ENCODE measurements around the gene PTPRN2.
"Not testable (repeated sequence)": the region's sequence is repeated elsewhere in the genome, so short reads cannot be mapped to it uniquely, and the experiment has no call there.

PTPRN2 gene

DNA sequence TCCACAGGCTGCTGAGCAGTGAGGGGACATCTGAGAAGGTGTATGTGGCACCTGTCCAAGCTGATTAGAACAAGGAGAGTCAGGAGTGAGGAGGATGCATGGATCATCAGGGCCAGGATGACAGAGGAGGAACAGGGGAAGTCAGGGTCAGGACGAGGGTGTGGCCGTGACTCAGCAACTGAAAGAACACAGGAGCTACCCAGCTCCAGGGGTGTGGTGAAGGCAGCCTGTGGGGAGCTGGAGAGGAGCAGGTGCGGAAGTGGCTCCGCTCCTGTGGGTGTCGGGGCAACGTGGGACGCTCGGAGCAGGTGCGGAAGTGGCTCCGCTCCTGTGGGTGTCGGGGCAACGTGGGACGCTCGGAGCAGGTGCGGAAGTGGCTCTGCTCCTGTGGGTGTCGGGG lies 79.3 kb downstream of the PTPRN2 start:
- not testable (repeated sequence) for H3K4ac ChIP-seq (ENCODE audit: low read length); H3K4me2 ChIP-seq (ENCODE audit: insufficient read depth, low read length, poor library complexity, severe bottlenecking); H4K8ac ChIP-seq (ENCODE audit: low read depth, low read length); H3K27ac ChIP-seq (replicated peaks; ENCODE audit: low read length); H3K4me1 ChIP-seq (ENCODE audit: control insufficient read depth in 2 of 2, insufficient read depth in 1 of 2, low read depth in 1 of 2, low read length in 2 of 2); H2AFZ ChIP-seq (ENCODE audit: low read length); H3K23ac ChIP-seq (ENCODE audit: low read depth, low read length, poor library complexity); H3K36me3 ChIP-seq (replicated peaks in 1 of 2; ENCODE audit: control insufficient read depth in 2 of 2, insufficient read depth in 2 of 2, low read length in 2 of 2); H3K4me3 ChIP-seq (ENCODE audit: low read length in 2 of 2); H3K18ac ChIP-seq (ENCODE audit: low read length); H3K27me3 ChIP-seq (ENCODE audit: control insufficient read depth in 3 of 3, insufficient read depth in 3 of 3, low read depth in 1 of 3, low read length in 3 of 3); H2BK120ac ChIP-seq (ENCODE audit: low read depth, low read length); H4K91ac ChIP-seq (ENCODE audit: low read depth, low read length, poor library complexity); DNase-seq (ENCODE audit: low spot score); H2BK15ac ChIP-seq (ENCODE audit: low read length); H3K14ac ChIP-seq (ENCODE audit: low read length); H2BK5ac ChIP-seq (ENCODE audit: low read length); H3K79me1 ChIP-seq (ENCODE audit: low read depth, low read length)
- H3K9me3 ChIP-seq (replicated peaks in 1 of 2; ENCODE audit: control insufficient read depth in 2 of 2, insufficient read depth in 1 of 2, low read depth in 1 of 2, low read length in 2 of 2), result peaks cover 6 to 15% of the 10 kb centered on the region in 2 donors
- peak overlapping the region; percentile 17 for H3K9ac ChIP-seq (ENCODE audit: low read depth, low read length, poor library complexity)
- H2AK5ac ChIP-seq (ENCODE audit: low read depth, low read length), result peak overlapping the region; percentile 4
- no CpG with 5 or more reads among the region's 16 CpGs for WGBS, 2 donors (ENCODE audit: extremely low coverage in 2 of 2, insufficient read length in 2 of 2, insufficient replicate concordance in 1 of 2)
- peak overlapping the region; percentile 61 for H2BK12ac ChIP-seq (ENCODE audit: low read length)

DNA sequence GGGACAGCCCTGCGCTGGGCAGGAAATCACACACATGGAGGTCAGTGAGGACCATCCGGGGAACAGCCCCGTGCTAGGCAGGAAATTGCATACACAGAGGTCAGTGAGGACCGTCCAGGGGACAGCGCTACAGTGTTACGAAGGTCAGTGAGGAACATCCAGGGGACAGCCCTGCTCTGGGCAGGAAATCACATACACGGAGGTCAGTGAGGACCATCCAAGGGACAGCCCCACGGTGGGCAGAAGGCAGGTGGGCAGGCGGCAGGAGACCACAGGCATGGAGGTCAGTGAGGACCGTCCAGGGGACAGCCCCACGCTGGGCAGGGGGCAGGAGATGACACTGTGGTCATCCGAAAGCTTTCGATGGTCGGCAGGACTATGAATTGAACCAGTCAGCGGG lies 79.7 kb downstream of the PTPRN2 start:
- no peak overlapping the region for H2BK120ac ChIP-seq (ENCODE audit: low read depth, low read length)
- no peak overlapping the region for H2BK5ac ChIP-seq (ENCODE audit: low read length)
- H3K27me3 ChIP-seq (ENCODE audit: control insufficient read depth in 3 of 3, insufficient read depth in 3 of 3, low read depth in 1 of 3, low read length in 3 of 3), result peaks cover 0 to 5% (median 2%) of the 10 kb centered on the region in 3 experiments
- H2AFZ ChIP-seq (ENCODE audit: low read length), result no peak overlapping the region
- H2BK15ac ChIP-seq (ENCODE audit: low read length), result no peak overlapping the region
- no peak overlapping the region for H4K8ac ChIP-seq (ENCODE audit: low read depth, low read length)
- no peaks in the 10 kb centered on the region for H3K79me1 ChIP-seq (ENCODE audit: low read depth, low read length)
- no peak overlapping the region for H3K4me2 ChIP-seq (ENCODE audit: insufficient read depth, low read length, poor library complexity, severe bottlenecking)
- no peaks in the 10 kb centered on the region for H3K4me1 ChIP-seq (ENCODE audit: control insufficient read depth in 2 of 2, insufficient read depth in 1 of 2, low read depth in 1 of 2, low read length in 2 of 2)
- H3K14ac ChIP-seq (ENCODE audit: low read length), result no peak overlapping the region
- peak overlapping the region; percentile 4 for H2AK5ac ChIP-seq (ENCODE audit: low read depth, low read length)
- H3K18ac ChIP-seq (ENCODE audit: low read length), result peak overlapping the region; percentile 22
- no peak overlapping the region for H3K4me3 ChIP-seq (ENCODE audit: low read length in 2 of 2)
- WGBS, 2 donors (ENCODE audit: extremely low coverage in 2 of 2, insufficient read length in 2 of 2, insufficient replicate concordance in 1 of 2), result no CpG with 5 or more reads among the region's 15 CpGs
- no peak for DNase-seq (ENCODE audit: low spot score)
- no peak overlapping the region for H3K27ac ChIP-seq (replicated peaks; ENCODE audit: low read length)
- H2BK12ac ChIP-seq (ENCODE audit: low read length), result peak overlapping the region; percentile 61
- peaks cover 6 to 14% of the 10 kb centered on the region in 2 donors for H3K9me3 ChIP-seq (replicated peaks in 1 of 2; ENCODE audit: control insufficient read depth in 2 of 2, insufficient read depth in 1 of 2, low read depth in 1 of 2, low read length in 2 of 2)
- H3K9ac ChIP-seq (ENCODE audit: low read depth, low read length, poor library complexity), result no peak overlapping the region
- H3K4ac ChIP-seq (ENCODE audit: low read length), result no peak overlapping the region
- peak overlapping the region; percentile 32 for H3K23ac ChIP-seq (ENCODE audit: low read depth, low read length, poor library complexity)
- H3K36me3 ChIP-seq (replicated peaks in 1 of 2; ENCODE audit: control insufficient read depth in 2 of 2, insufficient read depth in 2 of 2, low read length in 2 of 2), result no peaks in the 10 kb centered on the region
- no peak overlapping the region for H4K91ac ChIP-seq (ENCODE audit: low read depth, low read length, poor library complexity)

DNA sequence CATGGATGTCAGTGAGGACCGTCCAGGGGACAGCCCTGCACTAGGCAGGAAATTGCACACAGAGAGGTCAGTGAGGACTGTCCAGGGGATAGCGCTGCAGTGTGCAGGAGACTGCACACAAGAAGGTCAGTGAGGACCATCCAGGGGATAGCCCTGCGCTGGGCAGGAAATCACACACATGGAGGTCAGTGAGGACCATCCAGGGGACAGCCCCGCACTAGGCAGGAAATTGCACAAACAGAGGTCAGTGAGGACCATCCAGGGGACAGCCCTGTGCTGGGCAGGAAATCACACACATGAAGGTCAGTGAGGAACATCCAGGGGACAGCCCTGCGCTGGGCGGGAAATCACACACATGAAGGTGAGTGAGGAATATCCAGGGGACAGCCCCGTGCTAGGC lies 80.4 kb downstream of the PTPRN2 start:
- no CpG with 5 or more reads among the region's 7 CpGs for WGBS, 2 donors (ENCODE audit: extremely low coverage in 2 of 2, insufficient read length in 2 of 2, insufficient replicate concordance in 1 of 2)
- not testable (repeated sequence) for H3K14ac ChIP-seq (ENCODE audit: low read length); DNase-seq (ENCODE audit: low spot score); H3K4me1 ChIP-seq (ENCODE audit: control insufficient read depth in 2 of 2, insufficient read depth in 1 of 2, low read depth in 1 of 2, low read length in 2 of 2); H3K4me3 ChIP-seq (ENCODE audit: low read length in 2 of 2); H3K9ac ChIP-seq (ENCODE audit: low read depth, low read length, poor library complexity); H2BK12ac ChIP-seq (ENCODE audit: low read length); H3K18ac ChIP-seq (ENCODE audit: low read length); H2BK120ac ChIP-seq (ENCODE audit: low read depth, low read length); H2AFZ ChIP-seq (ENCODE audit: low read length); H3K27me3 ChIP-seq (ENCODE audit: control insufficient read depth in 3 of 3, insufficient read depth in 3 of 3, low read depth in 1 of 3, low read length in 3 of 3); H3K27ac ChIP-seq (replicated peaks; ENCODE audit: low read length); H4K8ac ChIP-seq (ENCODE audit: low read depth, low read length); H3K4me2 ChIP-seq (ENCODE audit: insufficient read depth, low read length, poor library complexity, severe bottlenecking); H4K91ac ChIP-seq (ENCODE audit: low read depth, low read length, poor library complexity); H2BK15ac ChIP-seq (ENCODE audit: low read length); H3K79me1 ChIP-seq (ENCODE audit: low read depth, low read length); H2AK5ac ChIP-seq (ENCODE audit: low read depth, low read length); H3K4ac ChIP-seq (ENCODE audit: low read length); H3K36me3 ChIP-seq (replicated peaks in 1 of 2; ENCODE audit: control insufficient read depth in 2 of 2, insufficient read depth in 2 of 2, low read length in 2 of 2); H2BK5ac ChIP-seq (ENCODE audit: low read length)
- Histone ChIP-seq H3K9me3 (replicated peaks in 1 of 2; ENCODE audit: control insufficient read depth in 2 of 2, insufficient read depth in 1 of 2, low read depth in 1 of 2, low read length in 2 of 2) (peaks cover 6 to 11% of the 10 kb centered on the region in 2 donors), H3K23ac (ENCODE audit: low read depth, low read length, poor library complexity) (peak overlapping the region; percentile 6)

- Histone ChIP-seq H3K4ac (ENCODE audit: low read length) (no peak overlapping the region), H2AFZ (ENCODE audit: low read length) (no peak overlapping the region), H4K8ac (ENCODE audit: low read depth, low read length) (no peak overlapping the region), H2BK12ac (ENCODE audit: low read length) (no peak overlapping the region), H3K4me1 (ENCODE audit: control insufficient read depth in 2 of 2, insufficient read depth in 1 of 2, low read depth in 1 of 2, low read length in 2 of 2) (peaks cover 0 to 1% of the 10 kb centered on the region in 2 donors), H2BK120ac (ENCODE audit: low read depth, low read length) (no peak overlapping the region), H3K27ac (replicated peaks; ENCODE audit: low read length) (no peak overlapping the region), H3K79me1 (ENCODE audit: low read depth, low read length) (no peaks in the 10 kb centered on the region), H3K14ac (ENCODE audit: low read length) (no peak overlapping the region), H4K91ac (ENCODE audit: low read depth, low read length, poor library complexity) (peak overlapping the region; percentile 59), H3K9me3 (replicated peaks in 1 of 2; ENCODE audit: control insufficient read depth in 2 of 2, insufficient read depth in 1 of 2, low read depth in 1 of 2, low read length in 2 of 2) (peaks cover 6 to 11% of the 10 kb centered on the region in 2 donors), H3K4me2 (ENCODE audit: insufficient read depth, low read length, poor library complexity, severe bottlenecking) (no peak overlapping the region), H3K18ac (ENCODE audit: low read length) (no peak overlapping the region), H2BK15ac (ENCODE audit: low read length) (no peak overlapping the region), H3K36me3 (replicated peaks in 1 of 2; ENCODE audit: control insufficient read depth in 2 of 2, insufficient read depth in 2 of 2, low read length in 2 of 2) (no peaks in the 10 kb centered on the region), H2AK5ac (ENCODE audit: low read depth, low read length) (peak overlapping the region; percentile 49), H3K9ac (ENCODE audit: low read depth, low read length, poor library complexity) (no peak overlapping the region), H2BK5ac (ENCODE audit: low read length) (no peak overlapping the region), H3K23ac (ENCODE audit: low read depth, low read length, poor library complexity) (peak overlapping the region; percentile 6), H3K4me3 (ENCODE audit: low read length in 2 of 2) (no peak overlapping the region), H3K27me3 (ENCODE audit: control insufficient read depth in 3 of 3, insufficient read depth in 3 of 3, low read depth in 1 of 3, low read length in 3 of 3) (peaks cover 0 to 5% (median 2%) of the 10 kb centered on the region in 3 experiments)
- WGBS, 2 donors (ENCODE audit: extremely low coverage in 2 of 2, insufficient read length in 2 of 2, insufficient replicate concordance in 1 of 2), result no CpG with 5 or more reads among the region's 12 CpGs
- no peak for DNase-seq (ENCODE audit: low spot score)
Measured at GRCh38 chr7:158506626-158507025, 81.0 kb downstream of the PTPRN2 start.
